H9 (cell line): Measurements from ENCODE around the gene MYL2. TPM values are rescaled to one million over a fixed set of nuclear protein-coding genes. Genes with fewer than 3 reads are reported as not detected.
A peak's percentile ranks its signal among the peaks of the same experiment; 100 is the strongest.

Experiments used
- DNase-seq: peaks from one replicate; pipeline ENCODE4 v3.0.0-alpha.2; 2017
- H2AFZ ChIP-seq: one replicate; pipeline ENCODE4 v1.6.1; 2013; ENCODE audit warnings: mild to moderate bottlenecking, low read length, control low read depth, moderate library complexity
- H2AK5ac ChIP-seq: 2 replicates; pipeline ENCODE4 v1.6.1; 2013; ENCODE audit warnings: low read length, control low read depth, mixed read lengths; ENCODE audit not compliant: insufficient read length
- H2BK120ac ChIP-seq: one replicate; pipeline ENCODE4 v1.6.1; 2013; ENCODE audit warnings: low read depth, mild to moderate bottlenecking, low read length, control low read depth, inconsistent platforms; ENCODE audit not compliant: poor library complexity, severe bottlenecking
- H2BK12ac ChIP-seq: 2 replicates; pipeline ENCODE4 v1.6.1; 2013; ENCODE audit warnings: low read length, control low read depth, mixed read lengths, low read depth; ENCODE audit not compliant: insufficient read length
- H2BK15ac ChIP-seq: 2 replicates; pipeline ENCODE4 v1.6.1; 2013; ENCODE audit warnings: low read depth, low read length, control low read depth
- H2BK20ac ChIP-seq: one replicate; pipeline ENCODE4 v1.6.1; 2013; ENCODE audit warnings: low read depth, mild to moderate bottlenecking, low read length, control low read depth, inconsistent platforms; ENCODE audit not compliant: poor library complexity, severe bottlenecking
- H2BK5ac ChIP-seq: 2 replicates; pipeline ENCODE4 v1.6.1; 2013; ENCODE audit warnings: low read length, control low read depth, mixed read lengths; ENCODE audit not compliant: insufficient read length
- H3K14ac ChIP-seq: 2 replicates; pipeline ENCODE4 v1.6.1; 2013; ENCODE audit warnings: low read length, control low read depth; ENCODE audit not compliant: insufficient read depth
- H3K18ac ChIP-seq: 2 replicates; pipeline ENCODE4 v1.6.1; 2013; ENCODE audit warnings: low read depth, mild to moderate bottlenecking, mixed read lengths, low read length, control low read depth; ENCODE audit not compliant: insufficient read length
- H3K23ac ChIP-seq: 2 replicates; pipeline ENCODE4 v1.6.1; 2013; ENCODE audit warnings: low read length, control low read depth, mixed read lengths, low read depth; ENCODE audit not compliant: insufficient read length
- H3K23me2 ChIP-seq: 2 replicates; pipeline ENCODE4 v1.6.1; 2013; ENCODE audit warnings: low read depth, mild to moderate bottlenecking, mixed read lengths, low read length, control low read depth; ENCODE audit not compliant: insufficient read length, poor library complexity, severe bottlenecking
- H3K27ac ChIP-seq: 2 replicates; pipeline ENCODE4 v1.5.1; 2013; ENCODE audit warnings: low read length, control low read depth, mixed read lengths, low read depth; ENCODE audit not compliant: insufficient read length
- H3K27me3 ChIP-seq: 2 replicates; pipeline ENCODE4 v1.6.1; 2013; ENCODE audit warnings: low read length, control low read depth, inconsistent platforms; ENCODE audit not compliant: insufficient read depth
- H3K4ac ChIP-seq: 2 replicates; pipeline ENCODE4 v1.6.1; 2013; ENCODE audit warnings: low read depth, mild to moderate bottlenecking, control low read depth, inconsistent platforms, low read length, moderate library complexity
- H3K4me1 ChIP-seq: 2 replicates; pipeline ENCODE4 v1.6.1; 2013; ENCODE audit warnings: low read length, control low read depth, inconsistent platforms; ENCODE audit not compliant: insufficient read depth
- H3K4me2 ChIP-seq: 2 replicates; pipeline ENCODE4 v1.6.1; 2013; ENCODE audit warnings: low read length, control low read depth, mixed read lengths; ENCODE audit not compliant: insufficient read length, insufficient read depth
- H3K56ac ChIP-seq: 2 replicates; pipeline ENCODE4 v1.6.1; 2013; ENCODE audit warnings: low read depth, mild to moderate bottlenecking, mixed read lengths, low read length, control low read depth; ENCODE audit not compliant: insufficient read length
- H3K79me1 ChIP-seq: 2 replicates; pipeline ENCODE4 v1.6.1; 2013; ENCODE audit warnings: low read depth, mild to moderate bottlenecking, moderate library complexity, low read length, control low read depth, inconsistent platforms; ENCODE audit not compliant: insufficient read depth, poor library complexity, severe bottlenecking
- H3K79me2 ChIP-seq: 2 replicates; pipeline ENCODE4 v1.6.1; 2013; ENCODE audit warnings: low read length, control low read depth, inconsistent platforms; ENCODE audit not compliant: insufficient read depth
- H3K9ac ChIP-seq: 2 replicates; pipeline ENCODE4 v1.6.1; 2013; ENCODE audit warnings: low read length, control low read depth, mixed read lengths; ENCODE audit not compliant: insufficient read length; ENCODE audit errors: extremely low read depth
- H3K9me3 ChIP-seq: one replicate; pipeline ENCODE4 v1.6.1; 2013; ENCODE audit warnings: low read depth, low read length, inconsistent platforms; ENCODE audit not compliant: control insufficient read depth
- H3T11ph ChIP-seq: one replicate; pipeline ENCODE4 v1.6.1; 2013; ENCODE audit warnings: mild to moderate bottlenecking, low read length, control low read depth, inconsistent platforms
- H4K20me1 ChIP-seq: one replicate; pipeline ENCODE4 v1.6.1; 2013; ENCODE audit not compliant: control insufficient read depth, insufficient read length, insufficient read depth
- H4K5ac ChIP-seq: 2 replicates; pipeline ENCODE4 v1.6.1; 2013; ENCODE audit warnings: low read depth, mild to moderate bottlenecking, mixed read lengths, low read length, control low read depth; ENCODE audit not compliant: insufficient read length
- H4K8ac ChIP-seq: replicated peaks from 2 replicates; pipeline ENCODE4 v1.6.1; 2013; ENCODE audit warnings: low read length, control low read depth, mixed read lengths, low read depth; ENCODE audit not compliant: insufficient read length
- H4K91ac ChIP-seq: 2 replicates; pipeline ENCODE4 v1.6.1; 2013; ENCODE audit warnings: low read depth, mild to moderate bottlenecking, moderate library complexity, mixed read lengths, low read length, control low read depth; ENCODE audit not compliant: insufficient read length
- H3K27ac Mint-ChIP-seq, 3 experiments: 2 replicates in 2 of 3; 3 replicates in 1 of 3; pipeline ENCODE4 v1.8.0; 2020 to 2021; ENCODE audit warnings: mixed read lengths in 3 of 3, mild to moderate bottlenecking in 1 of 3, moderate library complexity in 1 of 3
- H3K27me3 Mint-ChIP-seq: 2 replicates; pipeline ENCODE4 v1.8.0; 2021; ENCODE audit warnings: low read depth, mild to moderate bottlenecking, moderate library complexity, mixed read lengths
- H3K36me3 Mint-ChIP-seq, 3 experiments: 2 replicates in 2 of 3; 3 replicates in 1 of 3; pipeline ENCODE4 v1.8.0; 2020 to 2021; ENCODE audit warnings: low read depth in 3 of 3, mixed read lengths in 3 of 3; ENCODE audit not compliant: insufficient read depth in 1 of 3
- H3K4me1 Mint-ChIP-seq, 2 experiments: 2 replicates each; pipeline ENCODE4 v1.8.0; 2020; ENCODE audit warnings: mixed read lengths in 2 of 2
- H3K4me3 Mint-ChIP-seq, 2 experiments: 2 replicates in 1 of 2; 3 replicates in 1 of 2; pipeline ENCODE4 v1.8.0; 2020 to 2021; ENCODE audit warnings: mild to moderate bottlenecking in 2 of 2, mixed read lengths in 2 of 2, moderate library complexity in 1 of 2
- H3K9me3 Mint-ChIP-seq, 2 experiments: 2 replicates in 1 of 2; 3 replicates in 1 of 2; pipeline ENCODE4 v1.8.0; 2020; ENCODE audit warnings: mild to moderate bottlenecking in 2 of 2, mixed read lengths in 2 of 2, moderate library complexity in 1 of 2
- CTCF ChIP-seq: fragments of 200-600 bp; sonication (generic); conservative IDR thresholded peaks from 3 replicates; pipeline ENCODE4 v1.8.0; 2021; ENCODE audit warnings: antibody characterized with exemption, mild to moderate bottlenecking
- WGBS: extraction: QIAGEN DNeasy Blood & Tissue Kit; methylation state at CpG from one replicate; pipeline ENCODE4 v1.1.7; 2013; ENCODE audit warnings: missing lambda C conversion rate, low lambda C conversion rate, mixed read lengths; ENCODE audit not compliant: insufficient read length; ENCODE audit errors: extremely low coverage; 5-methylcytosine and 5-hydroxymethylcytosine counted together
- long read RNA-seq: library from polyadenylated mRNA; unstranded; transcript quantifications from one replicate; pipeline ENCODE4 v2.0.0, GENCODE V29; 2020
- total RNA-seq: library from RNA; stranded (reverse); gene quantifications from 2 replicates; pipeline ENCODE4 v1.2.1, GENCODE V29; 2021

MYL2 gene
- total RNA-seq: not detected in 2 replicates
- long read RNA-seq: 0 reads

- no peak within 1 kb of the TSS for H2AK5ac ChIP-seq
- Mint-ChIP-seq H3K36me3 (0 out of 7 replicates have a peak, but pooled peaks cover 0 to 4% (median 0%) of the 10 kb centered on the region in 3 experiments), H3K4me3 (no peak within 1 kb of the TSS), H3K4me1 (peaks cover 51 to 56% of the 10 kb centered on the region in 2 experiments), H3K27me3 (no peaks in the 10 kb centered on the region; the same call in 1 of the 2 replicates), H3K27ac (peak within 1 kb of the TSS in 1 of 3 experiments; percentile 87; a peak in 2 of 7 replicates), H3K9me3 (no peaks in the 10 kb centered on the region; a peak in 2 of 5 replicates)
- no peak within 1 kb of the TSS for H3K27ac ChIP-seq
- TF ChIP-seq CTCF: no peak
- no peak within 1 kb of the TSS for H3K9ac ChIP-seq
- H4K91ac ChIP-seq: no peak within 1 kb of the TSS
- H2BK20ac ChIP-seq: no peak within 1 kb of the TSS
- H3K18ac ChIP-seq: no peak within 1 kb of the TSS
- H3K27me3 ChIP-seq: no peaks in the 10 kb centered on the region
- H2BK5ac ChIP-seq: no peak within 1 kb of the TSS
- no peak within 1 kb of the TSS for H3K4me2 ChIP-seq
- no peak within 1 kb of the TSS for H4K5ac ChIP-seq
- no peak within 1 kb of the TSS for H2BK120ac ChIP-seq
- H3K23ac ChIP-seq: no peak within 1 kb of the TSS
- no peaks in the 10 kb centered on the region for H3K9me3 ChIP-seq
- DNase-seq: no peak
- no peak within 1 kb of the TSS for H4K8ac ChIP-seq
- no peaks in the 10 kb centered on the region for H3K79me1 ChIP-seq
- H3T11ph ChIP-seq: no peak within 1 kb of the TSS
- H2BK12ac ChIP-seq: no peak within 1 kb of the TSS
- H3K23me2 ChIP-seq: no peaks in the 10 kb centered on the region
- no CpG with 5 or more reads among the region's 22 CpGs for WGBS
- no peak within 1 kb of the TSS for H3K14ac ChIP-seq
- H3K4ac ChIP-seq: no peak within 1 kb of the TSS
- no peak within 1 kb of the TSS for H3K56ac ChIP-seq
- H2AFZ ChIP-seq: no peak within 1 kb of the TSS
- no peaks in the 10 kb centered on the region for H3K79me2 ChIP-seq
- no peak within 1 kb of the TSS for H2BK15ac ChIP-seq
- H4K20me1 ChIP-seq: no peaks in the 10 kb centered on the region
- peaks cover 3% of the 10 kb centered on the region; the same call in 1 of the 2 replicates for H3K4me1 ChIP-seq
Observed at GRCh38 chr12:110920324-110920910, at the start of gene MYL2. TSS of gene MYL2 (minus strand) at chr12:110920579. CDS start at chr12:110920529, 50 bp downstream.
